Thoracic aorta (tissue), 2 donors: ENCODE data around the gene CCR9. TPM values are rescaled to one million over a fixed set of nuclear protein-coding genes. Genes with fewer than 3 reads are reported as not detected.

Experiments
- ATAC-seq: fragments of 150-250 bp; one replicate; pipeline ENCODE4 v1.8.0; 2017; ENCODE audit warnings: low read depth; ENCODE audit not compliant: insufficient number of reproducible peaks, low FRiP score
- DNase-seq: peaks from one replicate; pipeline ENCODE4 v3.0.0-alpha.2; 2020; ENCODE audit warnings: low spot score
- H3K27ac ChIP-seq, 2 donors: fragments of 200-600 bp; sonication (generic); 1 replicate in 1 of 2; 2 replicates in 1 of 2; pipeline ENCODE4 v1.5.1; 2016; ENCODE audit warnings: mild to moderate bottlenecking in 2 of 2, moderate library complexity in 2 of 2
- H3K27me3 ChIP-seq: fragments of 200-600 bp; sonication (generic); replicated peaks from 2 replicates; pipeline ENCODE4 v1.6.0; 2016; ENCODE audit warnings: mild to moderate bottlenecking; ENCODE audit not compliant: insufficient read depth
- H3K36me3 ChIP-seq: fragments of 200-600 bp; sonication (generic); one replicate; pipeline ENCODE4 v1.5.1; 2016
- H3K4me1 ChIP-seq, 2 donors: fragments of 200-600 bp; sonication (generic); 1 replicate in 1 of 2; 2 replicates in 1 of 2; pipeline versions ENCODE4 v1.5.1 to v1.6.0; 2016; ENCODE audit warnings: low read depth in 2 of 2, mild to moderate bottlenecking in 1 of 2; ENCODE audit not compliant: control insufficient read depth in 1 of 2
- H3K4me3 ChIP-seq: fragments of 200-600 bp; sonication (generic); 2 replicates; pipeline ENCODE4 v1.5.1; 2016; ENCODE audit warnings: mild to moderate bottlenecking
- H3K9me3 ChIP-seq: fragments of 200-600 bp; sonication (generic); 2 replicates; pipeline ENCODE4 v1.5.1; 2016
- total RNA-seq, 2 donors: library from RNA; depleted of rRNA; stranded (reverse); fragments of >200 nt; gene quantifications; one replicate each; pipeline versions ENCODE4 v1.1.0 to v1.2.3, GENCODE V29; 2016
- TF ChIP-seq, protein P1 (sequence below): fragments of 200-600 bp; sonication (generic); IDR thresholded peaks from one replicate; pipeline ENCODE4 v1.5.1; 2019; ENCODE audit warnings: antibody characterized with exemption

Gene CCR9
- total RNA-seq, 2 donors from 2014 or later, result not detected

DNA sequence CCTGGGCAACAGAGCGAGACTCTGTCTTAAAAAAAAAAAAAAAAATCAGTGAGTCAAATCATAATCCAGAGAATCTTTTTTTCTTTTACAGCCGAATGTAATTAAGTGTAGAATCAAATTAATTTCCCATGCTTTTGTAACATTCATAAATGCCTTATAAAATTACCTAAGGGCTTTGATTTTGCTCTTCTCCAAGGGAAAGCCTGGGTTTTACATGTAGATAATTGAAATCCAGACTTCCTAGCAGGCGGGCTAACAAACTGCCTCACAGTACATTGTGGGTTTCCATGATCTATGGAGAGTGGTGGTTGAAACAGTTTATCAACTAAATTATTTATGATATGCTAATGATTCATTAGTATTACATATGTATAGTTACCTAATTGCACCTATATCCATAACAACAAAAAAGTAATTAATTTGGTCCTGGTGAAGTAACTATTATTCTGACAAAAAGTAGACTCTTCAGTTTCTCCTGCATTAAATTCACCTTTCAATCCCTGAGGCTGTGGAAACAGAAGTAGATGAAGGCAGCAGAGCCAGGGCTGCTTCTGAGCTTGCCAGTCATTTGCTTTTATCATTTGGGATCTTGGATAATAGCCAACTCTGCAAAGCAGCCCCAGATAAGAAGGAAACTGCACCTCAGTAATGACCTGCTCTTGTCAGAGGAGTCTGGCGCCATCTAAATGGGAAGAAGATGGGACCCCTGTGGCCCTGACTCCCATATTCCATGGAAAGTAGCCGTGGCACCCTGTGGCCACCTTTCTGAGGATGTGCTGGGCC lies 9.5 kb downstream of the CCR9 start:
- ATAC-seq, result no peak
- H3K4me3 ChIP-seq, result no peak overlapping the region
- TF ChIP-seq, protein P1, sequence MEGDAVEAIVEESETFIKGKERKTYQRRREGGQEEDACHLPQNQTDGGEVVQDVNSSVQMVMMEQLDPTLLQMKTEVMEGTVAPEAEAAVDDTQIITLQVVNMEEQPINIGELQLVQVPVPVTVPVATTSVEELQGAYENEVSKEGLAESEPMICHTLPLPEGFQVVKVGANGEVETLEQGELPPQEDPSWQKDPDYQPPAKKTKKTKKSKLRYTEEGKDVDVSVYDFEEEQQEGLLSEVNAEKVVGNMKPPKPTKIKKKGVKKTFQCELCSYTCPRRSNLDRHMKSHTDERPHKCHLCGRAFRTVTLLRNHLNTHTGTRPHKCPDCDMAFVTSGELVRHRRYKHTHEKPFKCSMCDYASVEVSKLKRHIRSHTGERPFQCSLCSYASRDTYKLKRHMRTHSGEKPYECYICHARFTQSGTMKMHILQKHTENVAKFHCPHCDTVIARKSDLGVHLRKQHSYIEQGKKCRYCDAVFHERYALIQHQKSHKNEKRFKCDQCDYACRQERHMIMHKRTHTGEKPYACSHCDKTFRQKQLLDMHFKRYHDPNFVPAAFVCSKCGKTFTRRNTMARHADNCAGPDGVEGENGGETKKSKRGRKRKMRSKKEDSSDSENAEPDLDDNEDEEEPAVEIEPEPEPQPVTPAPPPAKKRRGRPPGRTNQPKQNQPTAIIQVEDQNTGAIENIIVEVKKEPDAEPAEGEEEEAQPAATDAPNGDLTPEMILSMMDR, result no peak
- H3K36me3 ChIP-seq, result no peaks in the 10 kb centered on the region
- DNase-seq, result no peak
- H3K4me1 ChIP-seq, result no peaks in the 10 kb centered on the region
- H3K27me3 ChIP-seq, result no peaks in the 10 kb centered on the region
- H3K9me3 ChIP-seq, result no peaks in the 10 kb centered on the region
- H3K27ac ChIP-seq, result no peak overlapping the region

DNA sequence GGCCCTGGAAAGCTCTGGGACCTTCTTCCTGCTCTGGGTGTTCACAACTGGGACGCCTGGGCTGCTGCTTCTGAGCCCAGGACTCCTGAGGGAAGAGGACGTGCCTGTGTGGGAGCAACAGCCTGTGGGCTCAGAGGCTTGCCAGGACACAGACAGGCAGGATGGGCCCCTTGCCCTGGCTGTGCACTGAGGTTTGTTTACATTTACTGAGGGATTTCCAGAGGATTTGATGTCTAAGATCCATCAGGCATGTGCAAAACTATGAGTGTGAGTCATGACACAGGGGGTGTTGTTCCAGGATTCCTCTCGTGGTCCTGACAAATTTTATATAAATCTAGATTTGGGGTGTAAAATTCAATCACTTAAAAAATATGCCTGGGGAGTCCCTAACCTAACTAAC lies 10.6 kb downstream of the CCR9 start:
- no peak for ATAC-seq
- TF ChIP-seq, protein P1, result no peak
- H3K9me3 ChIP-seq, result no peaks in the 10 kb centered on the region
- H3K27me3 ChIP-seq, result no peaks in the 10 kb centered on the region
- H3K4me1 ChIP-seq, result no peaks in the 10 kb centered on the region
- no peak for DNase-seq
- H3K27ac ChIP-seq, result no peak overlapping the region
- H3K36me3 ChIP-seq, result no peaks in the 10 kb centered on the region
- no peak overlapping the region for H3K4me3 ChIP-seq

DNA sequence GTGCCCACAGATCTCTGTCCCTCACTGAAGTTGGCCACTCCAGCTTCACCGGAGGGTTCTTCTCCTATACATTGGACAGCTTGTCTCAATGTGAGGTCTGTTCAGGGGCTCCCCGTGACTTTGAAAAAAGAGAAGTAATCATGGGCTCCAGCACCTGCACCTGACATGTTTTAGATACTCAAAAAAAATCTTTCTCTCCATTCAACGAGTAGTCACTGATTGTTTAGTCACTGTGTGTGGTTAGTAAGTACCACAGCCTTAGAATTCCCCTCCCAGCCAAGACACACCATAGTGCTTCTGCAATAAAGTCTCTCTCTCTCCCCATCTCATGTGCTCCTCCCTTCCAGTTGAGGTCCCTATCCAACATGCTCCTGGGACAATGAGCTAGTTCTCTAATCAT lies 18.6 kb downstream of the CCR9 start:
- H3K9me3 ChIP-seq, result no peaks in the 10 kb centered on the region
- no peak overlapping the region for H3K27ac ChIP-seq
- TF ChIP-seq, protein P1, result no peak
- no peaks in the 10 kb centered on the region for H3K4me1 ChIP-seq
- no peak for ATAC-seq
- H3K36me3 ChIP-seq, result no peaks in the 10 kb centered on the region
- no peak for DNase-seq
- H3K27me3 ChIP-seq, result no peaks in the 10 kb centered on the region
- H3K4me3 ChIP-seq, result no peak overlapping the region

DNA sequence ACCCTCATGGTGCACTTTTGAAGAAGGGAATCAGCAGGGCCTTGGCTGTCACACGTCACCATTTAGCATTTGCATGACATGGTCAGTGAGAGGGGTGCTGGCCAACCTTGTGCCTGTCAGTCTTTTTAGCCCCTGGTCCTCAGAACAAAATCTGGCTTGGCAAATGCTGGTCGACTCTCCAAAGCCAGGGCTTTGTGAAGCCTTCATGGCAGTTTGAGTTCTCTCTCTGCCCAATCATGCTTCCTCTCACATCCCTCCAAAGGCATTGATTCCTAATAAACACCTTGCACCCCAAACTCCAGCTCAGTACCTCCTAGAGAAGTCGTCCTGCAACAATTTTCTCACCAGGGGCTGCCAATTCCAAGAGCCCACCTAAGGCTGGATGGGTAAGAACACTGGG lies 19.4 kb downstream of the CCR9 start:
- ATAC-seq, result no peak
- no peak overlapping the region for H3K4me3 ChIP-seq
- H3K27ac ChIP-seq, result no peak overlapping the region
- H3K4me1 ChIP-seq, result no peaks in the 10 kb centered on the region
- no peaks in the 10 kb centered on the region for H3K27me3 ChIP-seq
- H3K36me3 ChIP-seq, result no peaks in the 10 kb centered on the region
- DNase-seq, result no peak
- no peaks in the 10 kb centered on the region for H3K9me3 ChIP-seq
- TF ChIP-seq, protein P1, result no peak

DNA sequence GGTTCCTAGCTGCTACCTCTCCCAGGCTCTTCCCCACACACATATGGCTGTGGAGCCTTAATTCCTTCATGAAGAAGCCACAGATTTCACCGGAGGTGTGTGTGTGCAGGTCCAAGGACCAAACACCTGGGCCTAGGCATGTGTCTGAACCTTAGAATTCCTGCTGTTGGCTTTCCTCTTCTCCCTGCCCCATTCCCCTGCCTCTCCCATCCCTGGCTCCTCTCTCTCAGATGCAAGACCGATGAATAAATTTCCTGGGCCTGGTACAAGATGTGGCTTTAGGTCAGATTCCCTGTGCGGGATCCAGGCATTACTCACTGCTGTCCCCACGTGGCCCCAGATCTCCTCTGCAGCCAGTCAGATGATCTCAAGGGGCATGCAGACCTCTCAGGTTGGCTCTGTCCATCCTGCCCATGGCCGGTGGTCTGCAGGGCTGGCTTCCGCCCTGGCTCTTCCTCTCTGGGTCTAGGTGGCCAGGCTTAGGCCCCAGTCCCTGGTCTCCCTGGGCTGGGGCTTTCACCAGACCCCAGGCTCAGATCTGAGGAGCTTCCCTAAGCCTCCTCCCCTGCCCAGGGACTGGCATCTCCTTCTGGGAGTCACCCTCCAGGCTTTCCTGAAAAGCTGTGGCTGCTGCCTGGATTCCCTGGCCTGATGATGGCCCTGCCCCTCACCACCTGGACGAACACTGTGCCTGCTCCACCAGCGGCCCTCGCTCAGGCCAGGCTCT lies 20.5 kb downstream of the CCR9 start:
- Histone ChIP-seq H3K27ac (no peak overlapping the region), H3K36me3 (no peaks in the 10 kb centered on the region), H3K4me3 (no peak overlapping the region), H3K27me3 (no peaks in the 10 kb centered on the region), H3K9me3 (no peaks in the 10 kb centered on the region), H3K4me1 (no peaks in the 10 kb centered on the region)
- ATAC-seq (no peak), DNase-seq (no peak)
- TF ChIP-seq, protein P1, result peak; percentile 32
